OCI-LY3 (cell line): ENCODE data around the gene ZEB2.

ENCODE experiments used
- H2AFZ ChIP-seq: fragments of 200-600, 300-600 bp; shearing (Covaris generic); 2 replicates; pipeline ENCODE4 v1.6.0; 2014; ENCODE audit warnings: antibody characterized with exemption, low read depth, low read length
- H3K27ac ChIP-seq: fragments of 200-600, 300-600 bp; sonication (generic); 2 replicates; pipeline ENCODE4 v1.5.1; 2014; ENCODE audit warnings: mild to moderate bottlenecking, low read length, moderate library complexity, mixed read lengths
- H3K27me3 ChIP-seq: fragments of 200-600, 300-600 bp; sonication (generic); 2 replicates; pipeline ENCODE4 v1.6.1; 2014; ENCODE audit warnings: low read depth, low read length, mixed read lengths
- H3K36me3 ChIP-seq: fragments of 200-600, 300-600 bp; sonication (generic); replicated peaks from 2 replicates; pipeline ENCODE3; 2014; ENCODE audit warnings: low read depth, low read length, mixed read lengths
- H3K4me1 ChIP-seq: fragments of 300-600, 200-600 bp; sonication (generic); 2 replicates; pipeline ENCODE4 v1.6.1; 2014; ENCODE audit warnings: low read length, mixed read lengths
- H3K4me2 ChIP-seq: fragments of 200-600, 300-600 bp; sonication (generic); 2 replicates; pipeline ENCODE4 v1.6.1; 2014; ENCODE audit warnings: low read length, mixed read lengths
- H3K4me3 ChIP-seq: fragments of 300-600, 200-600 bp; sonication (generic); 2 replicates; pipeline ENCODE4 v1.5.1; 2014; ENCODE audit warnings: antibody characterized with exemption, mild to moderate bottlenecking, low read length, moderate library complexity
- H3K79me2 ChIP-seq: fragments of 300-600, 200-600 bp; shearing (Covaris generic); 2 replicates; pipeline ENCODE4 v1.6.1; 2014; ENCODE audit warnings: mild to moderate bottlenecking, low read length, mixed read lengths
- H3K9ac ChIP-seq: fragments of 300-600, 200-600 bp; shearing (Covaris generic); 2 replicates; pipeline ENCODE4 v1.6.0; 2014; ENCODE audit warnings: mild to moderate bottlenecking, low read length, moderate library complexity
- H3K9me3 ChIP-seq: fragments of 200-600, 300-600 bp; shearing (Covaris generic); 2 replicates; pipeline ENCODE4 v1.6.1; 2014; ENCODE audit warnings: low read length, mixed read lengths; ENCODE audit not compliant: insufficient read depth
- H4K20me1 ChIP-seq: fragments of 200-600, 300-600 bp; sonication (generic); 2 replicates; pipeline ENCODE4 v1.6.1; 2016; ENCODE audit warnings: low read length, mixed read lengths; ENCODE audit not compliant: insufficient read depth
- CTCF ChIP-seq: fragments of 200-600, 300-600 bp; sonication (generic); IDR thresholded peaks from 2 replicates; pipeline ENCODE4 v1.5.1; 2014; ENCODE audit warnings: antibody characterized with exemption, low read length, low read depth
- EZH2phosphoT487 ChIP-seq: fragments of 200-600 bp; shearing (Covaris generic); IDR thresholded peaks from 2 replicates; pipeline ENCODE4 v1.6.1; 2018; ENCODE audit warnings: antibody characterized with exemption, mixed run types, low read depth

The ZEB2 gene

GRCh38 chr2:144522176-144522896 is 2.4 kb upstream of the ZEB2 start:
- no peak for TF ChIP-seq CTCF
- no peak for TF ChIP-seq EZH2phosphoT487
- no peak overlapping the region for H3K27ac ChIP-seq
- peaks cover 33% of the 10 kb centered on the region for H3K4me1 ChIP-seq
- H3K4me3 ChIP-seq, result no peak overlapping the region
- H3K27me3 ChIP-seq, result peaks cover 40% of the 10 kb centered on the region
- H3K36me3 ChIP-seq, result no peaks in the 10 kb centered on the region
- peak overlapping the region; percentile 97 for H3K4me2 ChIP-seq
- no peak overlapping the region for H3K9ac ChIP-seq
- H3K9me3 ChIP-seq, result no peaks in the 10 kb centered on the region
- no peaks in the 10 kb centered on the region; the same call in 1 of the 2 replicates for H3K79me2 ChIP-seq
- no peak overlapping the region for H2AFZ ChIP-seq
- H4K20me1 ChIP-seq, result no peaks in the 10 kb centered on the region

- no peaks in the 10 kb centered on the region for H4K20me1 ChIP-seq
- H3K4me3 ChIP-seq, result no peak overlapping the region
- H3K27ac ChIP-seq, result no peak overlapping the region
- H3K9ac ChIP-seq, result no peak overlapping the region
- no peaks in the 10 kb centered on the region for H3K9me3 ChIP-seq
- TF ChIP-seq CTCF (no peak), EZH2phosphoT487 (no peak)
- no peak overlapping the region for H2AFZ ChIP-seq
- H3K4me2 ChIP-seq, result peak overlapping the region; percentile 100
- peaks cover 37% of the 10 kb centered on the region for H3K27me3 ChIP-seq
- no peaks in the 10 kb centered on the region; the same call in 1 of the 2 replicates for H3K79me2 ChIP-seq
- H3K4me1 ChIP-seq, result peaks cover 33% of the 10 kb centered on the region
- no peaks in the 10 kb centered on the region for H3K36me3 ChIP-seq
Measured at GRCh38 chr2:144521686-144522085, 1.8 kb upstream of the ZEB2 start.

- peaks cover 36% of the 10 kb centered on the region for H3K27me3 ChIP-seq
- H4K20me1 ChIP-seq, result no peaks in the 10 kb centered on the region
- H3K27ac ChIP-seq, result no peak overlapping the region
- peaks cover 6% of the 10 kb centered on the region; the same call in 1 of the 2 replicates for H3K79me2 ChIP-seq
- H3K9ac ChIP-seq, result no peak overlapping the region
- TF ChIP-seq CTCF (no peak), EZH2phosphoT487 (no peak; the same call in 1 of the 2 replicates)
- peak overlapping the region; percentile 18; the same call in 1 of the 2 replicates for H3K4me3 ChIP-seq
- no peaks in the 10 kb centered on the region for H3K36me3 ChIP-seq
- no peak overlapping the region for H2AFZ ChIP-seq
- H3K4me1 ChIP-seq, result peaks cover 33% of the 10 kb centered on the region
- H3K9me3 ChIP-seq, result no peaks in the 10 kb centered on the region
- H3K4me2 ChIP-seq, result peak overlapping the region; percentile 100
Measured at GRCh38 chr2:144520756-144521487, 1.0 kb upstream of the ZEB2 start.

GRCh38 chr2:144519597-144519933 is 354 bp downstream of the ZEB2 start:
- Histone ChIP-seq H3K9ac (peak overlapping the region; percentile 83), H3K36me3 (no peaks in the 10 kb centered on the region), H3K79me2 (peaks cover 20% of the 10 kb centered on the region), H4K20me1 (no peaks in the 10 kb centered on the region), H2AFZ (peak overlapping the region; percentile 43), H3K4me2 (peak overlapping the region; percentile 100), H3K4me3 (peak overlapping the region; percentile 85), H3K9me3 (no peaks in the 10 kb centered on the region), H3K27me3 (peaks cover 36% of the 10 kb centered on the region), H3K27ac (peak overlapping the region; percentile 75), H3K4me1 (peaks cover 43% of the 10 kb centered on the region)
- TF ChIP-seq EZH2phosphoT487, result no peak
- TF ChIP-seq CTCF, result no peak
